PC-3 (cell line): ENCODE measurements around the gene MTTP.

ENCODE experiments used
- EZH2 ChIP-seq: fragments of 300-600 bp; sonication (generic); IDR thresholded peaks from one replicate; pipeline ENCODE4 v1.6.1; 2017; ENCODE audit warnings: antibody characterized with exemption, mild to moderate bottlenecking, low read length; ENCODE audit not compliant: unreplicated experiment
- EZH2phosphoT487 ChIP-seq: fragments of 300-600 bp; sonication (generic); IDR thresholded peaks from 2 replicates; pipeline ENCODE4 v1.6.1; 2018; ENCODE audit warnings: mild to moderate bottlenecking, antibody characterized with exemption, low read length, borderline replicate concordance
- TF ChIP-seq, protein P1 (sequence below): fragments of 300-600 bp; sonication (generic); conservative IDR thresholded peaks from 2 replicates; pipeline ENCODE4 v1.5.1; 2017; ENCODE audit warnings: antibody characterized with exemption, low read depth, mild to moderate bottlenecking, low read length

DNA sequence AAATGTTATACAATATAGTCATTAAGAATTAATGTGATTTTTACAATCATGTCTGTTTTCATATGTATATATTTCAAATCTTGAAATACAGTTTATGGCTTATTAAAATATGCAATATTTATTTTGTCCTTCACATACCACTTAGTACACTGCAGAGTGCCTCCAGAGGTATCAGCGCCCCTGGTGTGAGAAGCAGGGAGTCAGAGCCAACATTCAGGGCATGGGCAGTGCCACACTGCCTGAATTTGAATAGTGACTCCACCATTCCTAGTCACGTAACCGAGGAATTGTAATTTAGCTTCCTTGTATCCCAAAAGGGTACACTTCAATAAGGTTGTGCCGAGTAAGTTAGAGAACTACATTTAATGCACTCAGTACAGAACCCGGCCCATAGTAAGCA lies 87.3 kb downstream of the MTTP start:
- TF ChIP-seq, protein P1, sequence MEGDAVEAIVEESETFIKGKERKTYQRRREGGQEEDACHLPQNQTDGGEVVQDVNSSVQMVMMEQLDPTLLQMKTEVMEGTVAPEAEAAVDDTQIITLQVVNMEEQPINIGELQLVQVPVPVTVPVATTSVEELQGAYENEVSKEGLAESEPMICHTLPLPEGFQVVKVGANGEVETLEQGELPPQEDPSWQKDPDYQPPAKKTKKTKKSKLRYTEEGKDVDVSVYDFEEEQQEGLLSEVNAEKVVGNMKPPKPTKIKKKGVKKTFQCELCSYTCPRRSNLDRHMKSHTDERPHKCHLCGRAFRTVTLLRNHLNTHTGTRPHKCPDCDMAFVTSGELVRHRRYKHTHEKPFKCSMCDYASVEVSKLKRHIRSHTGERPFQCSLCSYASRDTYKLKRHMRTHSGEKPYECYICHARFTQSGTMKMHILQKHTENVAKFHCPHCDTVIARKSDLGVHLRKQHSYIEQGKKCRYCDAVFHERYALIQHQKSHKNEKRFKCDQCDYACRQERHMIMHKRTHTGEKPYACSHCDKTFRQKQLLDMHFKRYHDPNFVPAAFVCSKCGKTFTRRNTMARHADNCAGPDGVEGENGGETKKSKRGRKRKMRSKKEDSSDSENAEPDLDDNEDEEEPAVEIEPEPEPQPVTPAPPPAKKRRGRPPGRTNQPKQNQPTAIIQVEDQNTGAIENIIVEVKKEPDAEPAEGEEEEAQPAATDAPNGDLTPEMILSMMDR, result no peak
- TF ChIP-seq EZH2 (no peak), EZH2phosphoT487 (no peak)
